Kidney (tissue), 14 donors: ENCODE data around the gene CAMTA1. TPM values are rescaled to one million over a fixed set of nuclear protein-coding genes. Genes with fewer than 3 reads are reported as not detected.

Experiments
- DNase-seq, 5 donors: peaks; one replicate each; pipeline ENCODE4 v3.0.0-alpha.2; 2013 to 2020
- FAIRE-seq: peaks from 2 replicates; lab custom pipeline; 2012; peaks lifted over from hg19 to GRCh38; lab: Jason Lieb, UNC
- H3K27ac ChIP-seq, 2 donors: one replicate each; pipeline ENCODE4 v1.7.0; 2013; ENCODE audit warnings: low read depth in 2 of 2, low read length in 2 of 2, inconsistent platforms in 1 of 2
- H3K27me3 ChIP-seq: one replicate; pipeline ENCODE4 v1.7.1; 2013; ENCODE audit warnings: low read length, inconsistent platforms; ENCODE audit not compliant: control insufficient read depth, insufficient read depth
- H3K36me3 ChIP-seq, 3 donors: one replicate each; pipeline versions ENCODE4 v1.7.0 to v1.7.1; 2013; ENCODE audit warnings: low read length in 3 of 3, control low read depth in 1 of 3, inconsistent platforms in 1 of 3; ENCODE audit not compliant: insufficient read depth in 3 of 3, control insufficient read depth in 2 of 3
- H3K4me1 ChIP-seq, 3 donors: one replicate each; pipeline versions ENCODE4 v1.7.0 to v1.7.1; 2013; ENCODE audit warnings: low read length in 3 of 3, inconsistent platforms in 1 of 3, low read depth in 1 of 3; ENCODE audit not compliant: control insufficient read depth in 2 of 3, insufficient read depth in 2 of 3
- H3K4me3 ChIP-seq, 3 donors: one replicate each; pipeline versions ENCODE4 v1.7.0 to v1.8.1; 2013; ENCODE audit warnings: low read length in 3 of 3, control low read depth in 1 of 3, inconsistent platforms in 1 of 3
- H3K9ac ChIP-seq, 3 donors: one replicate each; pipeline versions ENCODE4 v1.7.0 to v1.7.1; 2013; ENCODE audit warnings: low read length in 3 of 3, control low read depth in 1 of 3, inconsistent platforms in 1 of 3
- H3K9me3 ChIP-seq, 3 donors: one replicate each; pipeline versions ENCODE4 v1.7.0 to v1.7.1; 2013; ENCODE audit warnings: low read length in 3 of 3, control low read depth in 1 of 3, inconsistent platforms in 1 of 3; ENCODE audit not compliant: control insufficient read depth in 2 of 3, insufficient read depth in 1 of 3
- intact Hi-C: fragments of 100-400 bp; cut with DNase I; formaldehyde crosslinking; loops from one replicate; pipeline ENCODE4 v1.11.1; 2022
- polyA plus RNA-seq: library from polyadenylated mRNA; stranded (reverse); fragments of 350-450 nt; fragmentation: Illumina TruSeq; extraction: RNeasy Lipid Tissue Mini Kit (QIAGEN cat#74804); gene quantifications from one replicate; pipeline ENCODE4 v1.2.3, GENCODE V29; 2014; ENCODE audit warnings: low read depth, low replicate concordance; ENCODE audit not compliant: insufficient read depth
- total RNA-seq: library from RNA; stranded (reverse); fragmentation: NEBNext Ultra II Directional; extraction: Animal tissue kit (Norgen Biotek cat#: 25700); gene quantifications from one replicate; pipeline ENCODE4 v1.2.1, GENCODE V29; 2021
- TF ChIP-seq, protein P1 (sequence below): IDR thresholded peaks from 3 replicates; pipeline ENCODE4 v1.5.1; 2012; ENCODE audit warnings: mild to moderate bottlenecking, moderate library complexity, borderline replicate concordance; ENCODE audit not compliant: insufficient read depth; ENCODE audit errors: extremely low read depth
- donor health status: control.
- donor health status: control.
- donor health status: control.
- donor health status: control.
- donor health status: control.
- donor health status: DM: yes; HTN: yes; CAD: no.
- donor health status: Normal renal cell carcinoma (clear cell type).

The CAMTA1 gene
- total and polyA plus RNA-seq, 2 donors from 2014 or later: 79.0 to 170 TPM

DNA sequence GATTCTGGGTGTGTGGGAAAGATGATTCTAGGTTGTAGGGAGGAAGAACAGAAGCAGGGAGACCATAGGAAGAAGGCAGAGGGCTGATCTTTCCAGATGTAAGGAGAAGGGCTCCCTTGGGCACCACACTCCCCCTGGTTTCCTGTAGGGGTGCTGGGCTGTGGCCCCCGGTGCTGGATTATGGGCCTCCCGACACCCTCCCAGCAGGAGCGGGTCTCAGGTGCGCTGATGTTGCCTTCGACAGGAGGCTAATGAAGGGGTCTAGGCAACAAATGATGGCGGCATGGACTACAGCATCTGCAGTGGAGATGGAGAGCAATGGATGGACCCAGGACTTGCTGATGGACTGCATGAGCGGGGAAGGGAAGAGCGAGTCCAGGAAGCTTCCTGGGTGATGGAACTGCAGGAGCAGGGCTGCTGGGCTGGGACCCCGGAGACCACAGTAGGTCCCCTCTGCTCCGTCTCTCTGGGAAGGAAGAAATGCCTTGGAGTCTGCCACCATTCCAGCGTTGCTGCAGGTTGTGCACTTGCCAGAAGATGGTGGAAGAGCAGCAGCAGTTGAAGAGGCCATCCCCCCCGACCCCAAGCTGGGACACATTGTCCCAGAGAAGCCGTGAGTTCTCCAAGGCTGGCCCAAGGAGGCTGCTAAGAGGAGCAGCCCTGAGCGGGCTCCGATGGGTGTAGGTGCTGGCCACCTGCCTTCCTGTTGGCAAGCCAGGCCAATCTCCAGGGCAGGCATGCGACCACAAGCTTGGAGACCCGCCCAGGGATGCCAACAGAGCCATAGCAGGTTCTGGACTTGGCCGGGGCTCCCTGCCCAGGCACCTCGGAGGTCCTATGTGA, 890.4 kb downstream of the CAMTA1 start:
- intact Hi-C loops: no loop called here
- Histone ChIP-seq H3K27me3 (no peaks in the 10 kb centered on the region), H3K27ac (no peak overlapping the region), H3K4me1 (no peaks in the 10 kb centered on the region), H3K9me3 (no peaks in the 10 kb centered on the region), H3K9ac (no peak overlapping the region), H3K4me3 (no peak overlapping the region), H3K36me3 (no peaks in the 10 kb centered on the region)
- DNase-seq (peak in 1 of 5 donors; percentile 59), FAIRE-seq (no peak)
- TF ChIP-seq, protein P1, sequence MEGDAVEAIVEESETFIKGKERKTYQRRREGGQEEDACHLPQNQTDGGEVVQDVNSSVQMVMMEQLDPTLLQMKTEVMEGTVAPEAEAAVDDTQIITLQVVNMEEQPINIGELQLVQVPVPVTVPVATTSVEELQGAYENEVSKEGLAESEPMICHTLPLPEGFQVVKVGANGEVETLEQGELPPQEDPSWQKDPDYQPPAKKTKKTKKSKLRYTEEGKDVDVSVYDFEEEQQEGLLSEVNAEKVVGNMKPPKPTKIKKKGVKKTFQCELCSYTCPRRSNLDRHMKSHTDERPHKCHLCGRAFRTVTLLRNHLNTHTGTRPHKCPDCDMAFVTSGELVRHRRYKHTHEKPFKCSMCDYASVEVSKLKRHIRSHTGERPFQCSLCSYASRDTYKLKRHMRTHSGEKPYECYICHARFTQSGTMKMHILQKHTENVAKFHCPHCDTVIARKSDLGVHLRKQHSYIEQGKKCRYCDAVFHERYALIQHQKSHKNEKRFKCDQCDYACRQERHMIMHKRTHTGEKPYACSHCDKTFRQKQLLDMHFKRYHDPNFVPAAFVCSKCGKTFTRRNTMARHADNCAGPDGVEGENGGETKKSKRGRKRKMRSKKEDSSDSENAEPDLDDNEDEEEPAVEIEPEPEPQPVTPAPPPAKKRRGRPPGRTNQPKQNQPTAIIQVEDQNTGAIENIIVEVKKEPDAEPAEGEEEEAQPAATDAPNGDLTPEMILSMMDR: no peak

DNA sequence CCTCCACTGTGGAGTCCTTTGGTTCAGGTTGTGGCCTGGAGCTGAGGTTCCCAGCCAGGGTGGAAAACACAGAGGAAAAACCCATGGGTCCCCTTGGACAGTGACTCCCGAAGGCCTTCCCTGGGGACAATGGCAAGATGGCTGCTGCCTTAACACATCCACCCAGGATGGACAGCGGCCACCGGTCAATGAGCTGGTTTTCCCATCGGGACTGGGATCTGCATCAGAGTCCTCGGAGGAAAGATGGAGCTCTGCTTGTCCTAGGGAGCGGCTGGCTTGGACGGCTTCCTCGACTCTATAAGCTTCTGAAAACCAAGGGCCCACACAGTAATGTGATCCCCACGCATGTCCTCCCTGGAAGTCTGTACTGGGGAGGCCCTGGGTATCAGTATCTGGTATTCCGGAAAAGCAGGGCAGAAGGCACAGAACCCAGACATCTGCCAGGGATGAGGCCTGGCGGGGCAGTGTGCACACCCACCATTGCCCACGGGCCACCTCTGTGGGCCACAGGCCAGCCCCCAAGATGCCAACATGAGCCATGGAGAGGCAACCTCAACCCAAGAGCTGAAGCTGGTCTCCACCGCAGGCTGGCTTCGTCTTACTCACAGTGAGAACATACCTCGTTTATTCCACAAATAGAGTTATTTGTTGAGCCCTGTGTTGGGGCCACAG, 891.2 kb downstream of the CAMTA1 start:
- H3K9ac ChIP-seq: no peak overlapping the region
- no peaks in the 10 kb centered on the region for H3K9me3 ChIP-seq
- H3K4me3 ChIP-seq: no peak overlapping the region
- H3K36me3 ChIP-seq: no peaks in the 10 kb centered on the region
- peak in 1 of 5 donors; percentile 33 for DNase-seq
- FAIRE-seq: no peak
- intact Hi-C loops: no loop called here
- H3K27ac ChIP-seq: no peak overlapping the region
- TF ChIP-seq, protein P1: no peak
- no peaks in the 10 kb centered on the region for H3K4me1 ChIP-seq
- no peaks in the 10 kb centered on the region for H3K27me3 ChIP-seq

DNA sequence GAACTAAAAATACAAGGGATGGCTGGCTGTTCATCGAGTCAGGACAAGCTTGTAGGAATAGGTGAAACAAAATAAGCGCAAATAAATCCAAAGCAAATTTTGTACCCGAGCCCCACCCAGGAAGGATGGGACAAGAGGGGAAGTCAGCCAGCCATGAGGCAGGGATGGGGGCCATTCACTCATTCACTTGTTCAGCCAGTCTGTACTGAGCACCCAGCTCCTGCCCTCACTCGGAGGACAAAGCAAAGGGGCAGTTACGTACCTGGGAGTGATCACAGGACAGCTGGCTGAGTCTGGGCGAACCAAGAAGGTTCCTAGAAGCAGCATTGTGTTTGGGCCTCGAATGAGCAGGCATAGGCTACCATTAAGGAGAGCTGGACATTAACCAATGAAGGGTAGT, 891.9 kb downstream of the CAMTA1 start:
- intact Hi-C loops: no loop called here
- Histone ChIP-seq H3K27me3 (no peaks in the 10 kb centered on the region), H3K4me3 (no peak overlapping the region), H3K9me3 (no peaks in the 10 kb centered on the region), H3K36me3 (no peaks in the 10 kb centered on the region), H3K9ac (no peak overlapping the region), H3K27ac (no peak overlapping the region), H3K4me1 (no peaks in the 10 kb centered on the region)
- TF ChIP-seq, protein P1: no peak
- no peak for FAIRE-seq
- DNase-seq: peak in 1 of 5 donors; percentile 56
